Measurements from ENCODE around the gene SMCO1.
"Not testable (repeated sequence)": the region's sequence is repeated elsewhere in the genome, so short reads cannot be mapped to it uniquely, and the experiment has no call there.

The SMCO1 gene

GRCh38 chr3:196521291-196521690, 6.1 kb upstream of the SMCO1 start:
- DNase-seq: not testable (repeated sequence)

GRCh38 chr3:196519718-196520082, 4.6 kb upstream of the SMCO1 start:
- DNase-seq: peak; percentile 9

- peak; percentile 37 for DNase-seq
Measured at GRCh38 chr3:196518966-196519717, 4.0 kb upstream of the SMCO1 start.

GRCh38 chr3:196517919-196518318, 2.8 kb upstream of the SMCO1 start:
- DNase-seq: no peak

- DNase-seq: no peak
Measured at GRCh38 chr3:196517162-196517800, 2.1 kb upstream of the SMCO1 start.

- DNase-seq: no peak
Measured at GRCh38 chr3:196514350-196514716, 813 bp downstream of the SMCO1 start.

GRCh38 chr3:196513697-196514349, 1.3 kb downstream of the SMCO1 start:
- DNase-seq: peak; percentile 15

- not testable (repeated sequence) for DNase-seq
Measured at GRCh38 chr3:196511646-196512425, 3.3 kb downstream of the SMCO1 start.

GRCh38 chr3:196511108-196511507, 4.0 kb downstream of the SMCO1 start:
- DNase-seq: not testable (repeated sequence)

GRCh38 chr3:196506687-196507086, 8.5 kb downstream of the SMCO1 start:
- no peak for DNase-seq

GRCh38 chr3:196504556-196504955, 10.6 kb downstream of the SMCO1 start:
- no peak for DNase-seq

- not testable (repeated sequence) for DNase-seq
Measured at GRCh38 chr3:196504077-196504398, 11.1 kb downstream of the SMCO1 start.

- peak; percentile 95 for DNase-seq
Measured at GRCh38 chr3:196503196-196504076, 11.7 kb downstream of the SMCO1 start, which contains the start of gene RNF168. RNF168 (minus strand) TSS chr3:196503768; CDS start chr3:196503173, 595 bp downstream.

GRCh38 chr3:196502775-196503195, 12.4 kb downstream of the SMCO1 start:
- peak; percentile 83 for DNase-seq

GRCh38 chr3:196501316-196502044, 13.7 kb downstream of the SMCO1 start:
- peak; percentile 33 for DNase-seq

GRCh38 chr3:196499807-196500524, 15.2 kb downstream of the SMCO1 start:
- no peak for DNase-seq

GRCh38 chr3:196499061-196499460, 16.1 kb downstream of the SMCO1 start:
- DNase-seq: peak; percentile 22

- no peak for DNase-seq
Measured at GRCh38 chr3:196498297-196498696, 16.8 kb downstream of the SMCO1 start.

GRCh38 chr3:196496183-196496582, 19.0 kb downstream of the SMCO1 start:
- DNase-seq: no peak

GRCh38 chr3:196493292-196493691, 21.9 kb downstream of the SMCO1 start:
- no peak for DNase-seq

All from fibroblast of skin of abdomen (primary cell).